ENCODE measurements around the gene CD3G. TPM values are rescaled to one million over a fixed set of nuclear protein-coding genes. Genes with fewer than 3 reads are reported as not detected.

Gene CD3G
- total RNA-seq, 1 donor from 2014 or later: not detected

DNA sequence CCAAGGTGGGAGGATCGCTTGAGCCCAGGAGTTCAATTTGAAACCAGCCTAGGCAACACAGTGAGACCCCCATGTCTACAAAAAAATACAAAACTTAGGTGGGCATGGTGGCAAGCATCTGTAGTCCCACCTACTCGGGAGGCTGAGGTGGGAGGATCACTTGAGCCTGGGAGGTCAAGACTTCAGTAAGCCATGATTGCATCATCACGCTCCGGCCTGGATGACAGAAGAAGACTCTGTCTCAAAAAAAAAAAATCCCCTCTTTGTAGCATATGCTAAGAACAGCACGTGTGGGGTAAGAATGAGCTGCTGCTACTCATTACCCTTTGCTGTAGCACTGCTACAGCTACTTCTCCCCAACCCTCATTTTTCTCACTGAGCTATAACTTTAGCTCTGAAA is 29.7 kb downstream of the CD3G start:
- H3K36me3 Mint-ChIP-seq (ENCODE audit: low read depth): peaks cover 96% of the 10 kb centered on the region
- H3K27ac Mint-ChIP-seq: no peak overlapping the region
- intact Hi-C loops (cut with micrococcal nuclease): no loop called here
- TF ChIP-seq, protein P1, sequence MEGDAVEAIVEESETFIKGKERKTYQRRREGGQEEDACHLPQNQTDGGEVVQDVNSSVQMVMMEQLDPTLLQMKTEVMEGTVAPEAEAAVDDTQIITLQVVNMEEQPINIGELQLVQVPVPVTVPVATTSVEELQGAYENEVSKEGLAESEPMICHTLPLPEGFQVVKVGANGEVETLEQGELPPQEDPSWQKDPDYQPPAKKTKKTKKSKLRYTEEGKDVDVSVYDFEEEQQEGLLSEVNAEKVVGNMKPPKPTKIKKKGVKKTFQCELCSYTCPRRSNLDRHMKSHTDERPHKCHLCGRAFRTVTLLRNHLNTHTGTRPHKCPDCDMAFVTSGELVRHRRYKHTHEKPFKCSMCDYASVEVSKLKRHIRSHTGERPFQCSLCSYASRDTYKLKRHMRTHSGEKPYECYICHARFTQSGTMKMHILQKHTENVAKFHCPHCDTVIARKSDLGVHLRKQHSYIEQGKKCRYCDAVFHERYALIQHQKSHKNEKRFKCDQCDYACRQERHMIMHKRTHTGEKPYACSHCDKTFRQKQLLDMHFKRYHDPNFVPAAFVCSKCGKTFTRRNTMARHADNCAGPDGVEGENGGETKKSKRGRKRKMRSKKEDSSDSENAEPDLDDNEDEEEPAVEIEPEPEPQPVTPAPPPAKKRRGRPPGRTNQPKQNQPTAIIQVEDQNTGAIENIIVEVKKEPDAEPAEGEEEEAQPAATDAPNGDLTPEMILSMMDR (IDR thresholded peaks at IDR 0.05): no peak
- CTCF ChIA-PET: interaction anchor here (1.0 kb wide), 1 partner anchor 176 kb away, joined by 4 read pairs; no protein-coding TSS in a partner anchor
- H3K4me3 Mint-ChIP-seq: no peak overlapping the region
- no peaks in the 10 kb centered on the region for H3K4me1 Mint-ChIP-seq
- H3K27me3 Mint-ChIP-seq: no peaks in the 10 kb centered on the region
- POLR2A ChIA-PET: interaction anchor here (0.5 to 0.7 kb wide), 2 partner anchors 198 to 408 kb away, joined by 5 to 6 read pairs; partner anchors contain the start of gene ARCN1
- DNase-seq: no peak
- H3K9me3 Mint-ChIP-seq: no peaks in the 10 kb centered on the region
- no peak for ATAC-seq (ENCODE audit: low read depth)

DNA sequence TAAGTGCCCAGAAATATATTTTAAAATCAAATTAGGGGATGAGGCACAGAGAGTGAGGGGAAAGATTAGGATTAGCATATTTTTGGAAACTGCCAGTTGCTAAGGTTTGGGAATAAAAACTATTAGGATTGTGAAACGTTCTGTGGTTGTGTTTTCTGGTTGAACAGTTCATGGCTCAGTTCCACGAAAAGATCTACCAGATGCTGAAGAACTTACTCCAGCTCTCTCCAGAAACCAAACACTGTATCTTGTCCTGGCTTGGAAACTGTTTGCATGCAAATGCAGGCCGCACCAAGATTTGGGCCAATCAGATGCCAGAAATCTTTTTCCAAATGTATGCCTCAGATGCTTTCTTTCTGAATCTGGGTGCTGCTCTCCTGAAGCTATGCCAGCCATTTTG is 30.6 kb downstream of the CD3G start:
- Mint-ChIP-seq H3K36me3 (ENCODE audit: low read depth) (peaks cover 96% of the 10 kb centered on the region), H3K27me3 (no peaks in the 10 kb centered on the region), H3K4me1 (no peaks in the 10 kb centered on the region), H3K4me3 (no peak overlapping the region), H3K9me3 (no peaks in the 10 kb centered on the region), H3K27ac (no peak overlapping the region)
- intact Hi-C loops (cut with micrococcal nuclease): no loop called here
- TF ChIP-seq, protein P1 (IDR thresholded peaks at IDR 0.05): no peak
- no peak for ATAC-seq (ENCODE audit: low read depth)
- POLR2A ChIA-PET: no interaction called here
- DNase-seq: no peak
- CTCF ChIA-PET: interaction anchor here (1.0 kb wide), 2 partner anchors 176 to 238 kb away, joined by 3 to 4 read pairs; no protein-coding TSS in a partner anchor

DNA sequence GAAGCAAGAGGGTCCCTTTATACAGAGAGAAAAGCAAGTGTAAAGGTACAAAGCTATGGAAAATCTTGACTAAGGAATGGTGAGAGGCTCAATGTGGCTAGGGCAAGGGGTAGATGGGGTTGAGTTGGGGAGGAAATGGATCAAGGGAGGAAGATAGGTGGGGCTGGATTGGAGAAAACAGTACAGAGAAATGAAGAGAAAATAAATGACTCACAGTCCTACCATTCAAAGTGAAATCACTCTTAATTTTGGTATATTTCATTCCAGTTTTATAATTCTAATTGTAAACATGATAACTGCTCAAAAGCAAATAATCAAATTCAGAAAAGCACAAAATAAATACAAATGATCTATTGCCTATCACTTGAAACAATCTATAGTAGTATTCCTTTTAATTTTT is 31.8 kb downstream of the CD3G start:
- ChIA-PET CTCF (no interaction called here), POLR2A (no interaction called here)
- no peaks in the 10 kb centered on the region for H3K4me1 Mint-ChIP-seq
- H3K9me3 Mint-ChIP-seq: no peaks in the 10 kb centered on the region
- H3K27ac Mint-ChIP-seq: no peak overlapping the region
- intact Hi-C loops (cut with micrococcal nuclease): no loop called here
- TF ChIP-seq, protein P1 (IDR thresholded peaks at IDR 0.05): no peak
- no peaks in the 10 kb centered on the region for H3K27me3 Mint-ChIP-seq
- DNase-seq (no peak), ATAC-seq (ENCODE audit: low read depth) (no peak)
- peaks cover 92% of the 10 kb centered on the region for H3K36me3 Mint-ChIP-seq (ENCODE audit: low read depth)
- no peak overlapping the region for H3K4me3 Mint-ChIP-seq

DNA sequence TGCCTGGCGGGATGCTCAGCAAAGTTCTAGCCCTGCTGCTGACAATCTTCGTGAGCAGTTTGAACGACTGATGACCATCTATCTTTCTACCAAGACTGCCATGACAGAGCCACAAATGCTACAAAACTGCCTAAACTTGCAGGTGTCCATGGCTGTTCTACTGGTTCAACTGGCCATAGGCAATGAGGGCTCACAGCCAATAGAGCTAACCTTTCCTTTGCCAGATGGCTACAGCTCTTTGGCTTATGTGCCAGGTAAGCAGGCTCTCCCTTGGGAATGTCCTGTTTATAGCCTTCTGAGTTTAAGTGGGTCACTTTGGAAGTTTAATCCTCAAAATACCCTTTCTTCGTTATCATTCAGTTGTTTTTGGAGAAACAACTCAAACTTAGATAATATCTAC is 35.4 kb downstream of the CD3G start:
- CTCF ChIA-PET: no interaction called here
- Mint-ChIP-seq H3K4me1 (no peaks in the 10 kb centered on the region), H3K27ac (no peak overlapping the region), H3K36me3 (ENCODE audit: low read depth) (peaks cover 91% of the 10 kb centered on the region), H3K27me3 (no peaks in the 10 kb centered on the region), H3K9me3 (no peaks in the 10 kb centered on the region), H3K4me3 (no peak overlapping the region)
- DNase-seq (no peak), ATAC-seq (ENCODE audit: low read depth) (no peak)
- intact Hi-C loops (cut with micrococcal nuclease): no loop called here
- TF ChIP-seq, protein P1 (IDR thresholded peaks at IDR 0.05): no peak
- POLR2A ChIA-PET: no interaction called here

DNA sequence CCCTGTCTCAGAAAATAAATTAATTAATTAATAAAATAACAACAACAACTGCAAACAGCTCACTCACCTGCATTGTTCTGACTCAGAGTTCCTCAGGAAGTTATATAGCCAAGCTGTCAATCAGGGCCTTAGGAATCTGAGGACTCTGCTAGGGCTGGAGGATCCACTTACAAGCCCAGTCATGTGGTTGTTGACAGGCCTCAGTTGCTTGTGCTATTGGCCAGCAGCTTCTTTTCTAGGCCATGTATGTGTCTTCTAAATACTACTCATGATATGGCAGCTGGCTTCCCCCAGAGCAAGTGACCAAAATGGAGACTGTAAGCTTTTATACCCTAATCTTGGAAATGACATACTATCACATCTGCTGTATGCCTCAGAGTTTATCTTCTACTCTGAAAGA is 36.4 kb downstream of the CD3G start:
- Mint-ChIP-seq H3K27ac (no peak overlapping the region), H3K36me3 (ENCODE audit: low read depth) (peaks cover 87% of the 10 kb centered on the region), H3K4me1 (no peaks in the 10 kb centered on the region), H3K4me3 (no peak overlapping the region), H3K27me3 (no peaks in the 10 kb centered on the region), H3K9me3 (no peaks in the 10 kb centered on the region)
- no peak for ATAC-seq (ENCODE audit: low read depth)
- POLR2A ChIA-PET: no interaction called here
- no peak for DNase-seq
- intact Hi-C loops (cut with micrococcal nuclease): no loop called here
- TF ChIP-seq, protein P1 (IDR thresholded peaks at IDR 0.05): no peak
- CTCF ChIA-PET: no interaction called here
